NCI-H1694 treated with DMSO at 0.1 percent for 48 hours (cell line): ENCODE results near the gene IL10RB.
"Not testable (repeated sequence)": the region's sequence is repeated elsewhere in the genome, so short reads cannot be mapped to it uniquely, and the experiment has no call there.

Source experiments
- DNase-seq: peaks from one replicate; lab custom pipeline; 2025; lab: John Stamatoyannopoulos, UW

Gene IL10RB

DNA sequence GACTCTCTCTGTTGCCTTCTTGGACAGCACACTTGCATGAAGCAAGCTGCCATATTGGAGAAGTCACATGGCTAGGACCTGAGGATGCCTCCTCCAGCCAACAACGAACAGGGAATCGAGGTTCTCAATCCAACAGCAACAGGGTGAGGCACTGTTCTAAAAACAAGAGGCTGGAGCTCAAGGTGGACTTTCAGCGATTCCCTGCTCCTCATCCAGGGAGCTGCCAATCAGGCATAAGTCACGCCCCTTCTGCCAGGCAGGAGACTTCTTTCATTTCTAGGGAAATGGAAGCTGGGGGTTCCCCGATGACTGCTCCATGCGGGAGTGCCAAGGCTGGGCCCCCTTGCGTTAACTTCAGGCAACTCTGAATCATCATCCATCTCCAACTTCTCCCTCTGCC, 35.9 kb downstream of the IL10RB start:
- no peak for DNase-seq

DNA sequence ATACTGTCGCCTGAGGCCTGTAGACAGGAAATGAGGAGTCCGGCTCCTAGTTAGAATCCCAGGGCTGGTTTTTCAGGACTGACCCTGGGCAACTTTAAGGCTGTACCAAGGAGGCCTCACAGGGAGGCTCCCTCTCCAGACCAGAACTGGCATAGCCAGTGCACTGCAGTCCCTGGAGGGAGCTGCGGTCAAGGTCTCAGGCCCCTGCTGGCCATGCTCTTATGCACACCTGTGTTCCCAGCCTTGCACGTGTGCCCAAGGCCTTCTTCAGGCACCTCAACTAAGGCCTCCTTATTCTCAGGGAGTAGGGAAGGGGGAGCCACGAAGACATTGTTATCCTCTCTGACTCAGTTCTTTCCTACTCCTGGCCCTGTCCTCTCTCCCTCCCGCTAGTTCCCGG, 36.6 kb downstream of the IL10RB start:
- no peak for DNase-seq

DNA sequence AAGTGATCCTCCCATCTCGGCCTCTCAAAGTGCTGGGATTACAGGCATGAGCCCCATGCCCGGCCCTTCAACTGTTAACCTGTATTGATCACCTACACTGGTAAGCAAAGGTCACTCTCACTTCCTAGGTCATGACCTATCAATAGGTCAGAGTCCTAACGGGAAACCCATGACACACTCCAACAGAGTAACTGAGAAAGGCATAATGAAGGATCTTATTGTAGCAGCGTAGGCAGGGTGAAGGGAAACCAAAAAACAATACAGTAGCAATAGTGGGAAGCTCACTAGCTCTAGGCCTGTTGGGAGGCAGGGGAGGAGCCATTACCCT, 39.1 kb downstream of the IL10RB start:
- no peak for DNase-seq

DNA sequence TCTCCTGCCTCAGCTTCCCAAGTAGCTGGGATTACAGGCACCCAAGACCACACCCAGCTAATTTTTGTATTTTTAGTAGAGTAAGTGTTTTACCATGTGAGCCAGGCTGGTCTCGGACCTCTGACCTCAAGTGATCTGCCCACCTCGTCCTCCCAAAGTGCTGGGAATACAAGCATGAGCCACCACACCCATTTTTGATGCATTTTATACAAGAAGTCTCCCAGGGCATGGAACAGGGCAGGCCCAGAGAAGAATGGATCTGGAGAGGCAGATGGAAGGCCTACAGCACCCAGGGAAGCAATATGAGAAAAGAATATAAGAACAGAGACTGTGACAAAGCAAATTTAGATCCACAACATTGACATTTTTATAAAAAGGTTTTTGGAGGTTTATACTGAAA, 39.8 kb downstream of the IL10RB start:
- no peak for DNase-seq

DNA sequence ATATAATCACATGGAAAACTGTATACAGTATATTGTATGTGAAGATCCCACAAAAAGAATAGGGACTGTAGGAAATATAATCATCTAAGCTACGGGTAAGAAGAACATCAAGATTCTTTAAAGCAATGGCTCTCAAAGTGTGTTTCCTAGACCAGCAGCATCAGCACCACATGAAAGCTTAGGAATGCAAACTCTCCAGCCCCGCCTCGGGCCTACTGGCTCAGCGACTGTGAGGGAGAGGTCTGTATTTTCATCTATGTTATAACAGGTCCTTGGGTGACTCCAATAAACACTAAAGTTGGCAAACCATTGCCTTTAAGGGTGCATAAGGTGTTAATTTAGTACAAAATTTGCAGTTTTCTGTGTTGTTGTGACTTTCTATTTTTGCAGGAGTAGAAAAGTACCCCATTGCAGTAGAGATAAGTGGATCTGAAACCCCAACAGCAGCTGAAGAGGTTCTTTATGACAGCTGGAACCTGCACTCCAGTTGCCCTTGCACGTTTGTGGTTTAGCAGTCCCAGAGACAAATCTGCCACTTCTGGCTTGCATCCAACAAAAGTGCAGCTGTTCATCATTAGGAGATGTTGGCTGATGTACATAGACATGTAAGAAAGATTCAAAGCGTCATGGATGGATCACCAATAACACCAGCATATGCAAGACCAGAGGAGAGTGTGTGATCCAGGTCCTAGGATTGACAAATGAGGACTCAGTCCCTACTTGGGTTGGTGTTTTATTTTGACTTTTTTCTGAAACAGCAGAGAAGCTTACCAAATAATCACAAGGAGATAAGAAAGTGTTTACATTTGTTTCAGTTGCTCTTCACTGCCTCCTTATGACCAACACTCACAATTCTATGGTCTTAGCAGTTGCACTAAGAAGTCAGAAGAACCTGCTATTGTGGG, 42.7 kb downstream of the IL10RB start:
- DNase-seq = peak; percentile 98

DNA sequence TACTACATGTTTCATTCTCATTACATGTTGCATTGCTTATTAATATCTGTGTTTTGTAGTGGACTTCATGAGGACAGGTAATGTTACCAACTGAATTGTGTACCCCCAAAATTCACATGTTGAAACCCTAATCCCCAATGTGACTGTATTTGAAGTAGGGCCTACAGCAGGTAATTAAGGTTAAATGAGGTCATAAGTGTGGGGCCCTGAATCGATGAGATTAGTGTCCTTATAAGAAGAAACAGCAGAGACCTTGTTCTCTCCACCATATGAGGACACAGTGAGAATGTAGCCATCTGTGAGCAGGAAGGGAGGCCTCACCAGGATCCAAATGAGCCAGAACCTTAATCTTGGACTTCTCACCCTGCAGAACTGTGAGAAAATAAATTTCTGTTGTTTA, 43.6 kb downstream of the IL10RB start:
- no peak for DNase-seq

DNA sequence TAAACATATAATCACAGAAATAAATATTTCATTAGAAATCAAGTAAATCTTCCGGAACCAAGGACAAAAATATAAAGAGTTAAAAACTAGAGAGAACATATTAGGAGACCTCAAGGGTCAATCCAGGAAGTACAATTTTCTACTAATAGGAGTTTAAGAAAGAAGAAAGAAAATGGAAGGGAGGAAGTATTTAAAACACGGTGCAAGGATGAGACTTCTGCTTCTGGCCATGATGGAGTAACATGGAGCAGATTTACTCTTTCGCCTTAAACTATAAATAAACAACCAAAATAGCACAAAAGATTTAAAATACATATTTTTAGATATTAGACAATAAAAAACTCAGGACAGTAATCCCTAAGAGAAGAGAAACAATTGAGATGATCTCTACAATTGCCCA, 46.0 kb downstream of the IL10RB start:
- no peak for DNase-seq

DNA sequence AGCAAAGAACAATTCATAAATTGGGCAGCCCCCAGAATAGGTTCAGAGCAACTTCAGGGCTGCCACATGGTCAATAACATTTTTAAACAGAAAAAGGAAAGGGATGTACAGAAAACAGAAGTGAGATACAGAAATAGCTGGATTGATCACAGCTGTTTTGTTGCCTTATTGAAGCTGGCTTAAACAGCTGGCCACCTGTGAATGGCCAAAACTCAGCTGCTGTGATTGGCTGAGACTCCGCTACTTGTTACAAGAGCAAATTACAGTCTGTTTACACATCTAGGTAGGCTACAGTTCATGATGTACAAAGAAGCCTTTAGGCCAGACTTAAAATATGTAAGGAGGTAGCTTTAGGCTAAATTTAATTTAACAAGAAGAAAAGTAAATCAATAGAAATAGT, 47.0 kb downstream of the IL10RB start:
- no peak for DNase-seq

DNA sequence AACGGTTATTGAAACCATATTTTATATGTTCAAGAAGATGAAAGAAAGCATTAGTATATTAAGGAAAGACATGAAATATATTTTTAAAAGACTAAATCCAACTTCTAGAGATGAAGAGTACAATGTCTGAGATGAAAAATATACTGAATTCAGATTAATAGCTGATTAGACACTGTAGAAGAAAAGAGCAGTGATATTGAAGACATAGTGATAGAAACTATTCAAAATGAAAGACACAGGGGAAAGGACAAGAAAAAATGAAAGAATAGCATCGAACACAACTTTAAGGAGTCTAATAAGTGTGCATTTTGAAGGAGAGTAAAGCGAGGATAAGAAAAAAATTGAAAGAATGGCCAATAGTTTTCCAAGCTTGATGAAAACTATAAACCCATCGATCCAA, 47.4 kb downstream of the IL10RB start:
- no peak for DNase-seq

DNA sequence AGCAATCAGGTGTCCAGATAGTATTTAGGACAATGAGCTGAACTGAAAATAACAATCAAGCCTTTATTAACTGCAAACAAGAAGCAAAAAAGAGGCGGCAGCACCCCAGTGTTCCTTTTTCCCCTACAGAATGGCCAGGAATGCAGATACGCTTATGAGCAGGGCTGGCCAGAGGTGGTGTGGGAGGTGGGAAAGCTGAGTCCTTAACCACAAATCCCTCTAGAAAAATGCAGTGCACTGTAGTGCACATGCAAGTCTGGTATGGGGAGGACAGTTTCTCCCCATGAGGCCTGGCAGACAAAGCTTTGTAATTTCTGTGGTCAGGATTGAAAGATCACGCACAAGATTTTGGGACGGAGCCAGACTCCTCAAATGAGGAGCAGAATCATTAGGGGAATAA, 47.9 kb downstream of the IL10RB start:
- no peak for DNase-seq

DNA sequence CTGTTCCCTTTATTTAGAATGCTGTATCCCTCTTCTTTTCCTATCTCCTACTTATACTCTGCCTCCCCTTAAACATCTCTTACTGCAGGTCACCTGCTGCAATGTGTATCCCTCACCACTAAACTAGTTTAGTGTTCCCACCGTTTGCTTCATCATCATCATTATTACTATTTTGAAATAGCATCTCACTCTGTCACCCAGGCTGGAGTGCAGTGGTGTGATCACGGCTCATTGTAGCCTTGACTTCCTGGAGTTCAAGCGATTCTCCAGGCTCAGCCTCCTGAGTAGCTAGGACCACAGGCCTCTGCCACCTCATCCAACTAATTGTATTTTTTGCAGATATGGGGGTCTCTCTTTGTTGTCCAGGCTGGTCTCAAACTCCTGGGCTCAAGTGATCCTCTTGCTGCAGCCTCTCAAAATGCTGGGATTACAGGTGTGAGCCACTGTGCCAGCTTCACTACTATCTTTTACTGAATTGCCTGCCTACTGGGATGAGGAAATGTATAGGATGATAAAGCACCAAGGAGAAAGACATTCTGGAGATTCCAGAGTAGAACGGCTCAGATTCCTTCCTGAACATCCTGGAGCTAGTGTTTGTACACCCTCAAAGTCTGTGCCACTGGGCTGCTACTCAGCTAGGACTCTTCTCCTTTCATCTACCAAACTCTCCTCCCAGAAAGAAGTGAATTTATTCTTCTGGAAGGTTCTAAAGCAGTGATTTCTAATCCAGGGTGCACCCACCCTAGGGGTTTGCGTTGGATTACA, 50.0 kb downstream of the IL10RB start:
- DNase-seq = no peak

DNA sequence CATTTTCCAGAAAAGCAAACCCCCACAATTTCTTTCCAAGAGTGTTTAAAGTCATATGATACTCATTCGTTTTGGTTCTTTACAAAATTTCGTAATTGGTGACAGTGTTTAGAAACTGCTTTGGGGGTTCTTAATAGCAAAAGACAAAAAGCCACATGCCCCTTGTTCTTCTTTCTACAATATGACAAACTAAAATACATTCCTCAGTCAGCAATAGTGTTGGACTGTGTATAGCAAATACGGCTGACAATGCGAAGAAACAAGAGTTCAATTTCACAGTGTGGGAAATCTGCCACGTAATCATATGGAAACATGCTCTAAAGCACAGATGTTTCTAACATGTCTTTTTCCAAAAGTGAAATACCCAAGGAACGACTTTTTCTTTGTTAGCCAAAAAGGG, 51.0 kb downstream of the IL10RB start:
- DNase-seq = no peak

DNA sequence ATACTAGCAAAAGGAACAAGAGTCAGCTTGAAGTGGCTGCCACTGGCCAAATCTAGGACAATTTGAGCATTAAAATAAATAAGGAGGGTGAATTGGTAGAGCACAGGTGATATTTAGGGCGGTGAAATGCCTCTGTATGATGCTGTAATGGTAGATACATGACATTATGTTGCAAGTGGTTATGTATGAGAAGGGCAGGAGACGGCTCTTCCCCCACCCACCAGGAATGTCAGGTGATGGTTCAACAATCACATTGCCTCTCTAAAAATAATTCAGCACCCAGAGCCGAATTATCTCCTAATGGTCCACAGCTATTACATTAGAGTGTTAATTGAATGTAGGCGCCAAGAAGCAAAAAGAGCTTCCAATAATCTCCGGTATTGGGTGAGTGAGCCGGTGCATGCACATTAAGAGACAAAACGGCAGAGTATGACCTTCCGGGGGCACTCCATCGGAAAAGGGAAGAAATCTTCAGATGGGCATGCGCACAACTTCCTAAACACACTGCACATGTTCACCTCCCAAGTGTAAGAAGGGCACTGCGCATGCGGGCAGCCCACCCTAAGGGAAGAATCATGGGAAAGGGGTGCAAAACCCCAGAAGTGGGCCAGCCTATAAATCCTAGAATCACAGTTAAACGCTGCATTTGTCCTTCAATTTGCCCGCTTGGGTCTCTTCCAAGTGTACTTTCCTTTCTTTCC, 51.8 kb downstream of the IL10RB start:
- no peak for DNase-seq

DNA sequence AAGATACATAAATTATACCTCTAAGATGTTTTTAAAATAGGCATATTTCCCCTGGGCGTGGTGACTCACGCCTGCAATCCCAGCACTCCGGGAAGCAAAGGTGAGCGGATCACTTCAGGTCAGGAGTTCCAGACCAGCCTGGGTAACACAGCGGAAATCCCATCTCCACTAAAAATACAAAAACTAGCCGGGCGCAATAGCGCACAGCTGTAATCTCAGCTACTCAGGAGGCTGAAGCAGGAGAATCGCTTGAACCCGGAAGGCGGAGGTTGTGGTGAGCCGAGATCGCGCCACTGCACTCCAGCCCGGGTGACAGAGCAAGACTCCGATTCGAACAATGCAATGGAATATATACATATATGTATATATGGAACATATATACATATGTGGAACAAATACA, 54.8 kb downstream of the IL10RB start:
- not testable (repeated sequence) for DNase-seq

DNA sequence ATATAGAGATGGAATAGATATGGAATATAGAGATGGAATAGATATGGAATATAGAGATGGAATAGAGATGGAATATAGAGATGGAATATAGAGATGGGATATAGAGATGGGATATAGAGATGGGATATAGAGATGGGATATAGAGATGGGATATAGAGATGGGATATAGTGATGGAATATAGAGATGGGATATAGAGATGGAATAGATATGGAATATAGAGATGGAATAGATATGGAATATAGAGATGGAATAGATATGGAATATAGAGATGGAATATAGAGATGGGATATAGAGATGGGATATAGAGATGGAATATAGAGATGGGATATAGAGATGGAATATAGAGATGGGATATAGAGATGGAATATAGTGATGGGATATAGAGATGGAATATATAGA, 57.4 kb downstream of the IL10RB start:
- DNase-seq = not testable (repeated sequence)

DNA sequence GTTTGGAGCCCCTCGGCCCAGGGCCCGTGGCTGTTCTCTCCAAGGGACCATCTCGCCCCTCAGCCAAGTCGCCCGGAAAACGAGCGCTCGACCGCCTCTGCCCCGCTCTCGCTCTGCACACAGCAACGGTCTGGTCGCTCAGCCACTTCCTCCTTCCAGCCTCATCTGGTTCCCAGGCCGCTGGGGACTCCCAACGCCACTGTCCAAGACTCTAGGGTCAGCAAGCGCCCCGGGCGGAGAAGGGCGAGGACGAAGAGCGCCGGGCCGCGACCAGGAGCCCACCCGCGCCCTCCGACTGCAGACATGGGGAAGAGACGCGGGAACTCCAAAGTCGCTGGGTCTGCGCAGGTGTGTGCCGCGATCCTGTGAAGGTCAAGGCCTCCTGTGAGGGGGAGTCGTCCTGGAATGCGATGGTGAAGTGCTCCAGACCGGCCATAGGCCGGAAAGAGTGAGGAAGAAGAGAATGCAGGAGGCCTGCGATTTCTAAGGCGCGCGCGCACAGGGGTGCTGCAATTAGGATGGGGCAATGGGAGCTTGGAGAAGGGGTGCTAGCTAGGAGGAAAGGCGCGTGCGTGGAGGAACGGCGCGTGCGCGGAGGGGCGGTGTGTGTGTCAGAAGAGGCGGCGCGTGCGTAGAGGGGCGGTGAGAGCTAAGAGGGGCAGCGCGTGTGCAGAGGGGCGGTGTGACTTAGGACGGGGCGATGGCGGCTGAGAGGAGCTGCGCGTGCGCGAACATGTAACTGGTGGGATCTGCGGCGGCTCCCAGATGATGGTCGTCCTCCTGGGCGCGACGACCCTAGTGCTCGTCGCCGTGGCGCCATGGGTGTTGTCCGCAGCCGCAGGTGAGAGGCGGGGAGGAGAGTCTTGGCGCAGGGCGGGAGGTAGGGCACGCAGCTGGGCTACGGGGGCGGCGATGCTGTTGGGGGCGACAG, 58.4 kb downstream of the IL10RB start, which contains the start of gene IFNAR1:
IFNAR1 (plus strand) TSS at position 680 of the 931 bp plus-strand sequence; CDS start at position 766, 86 bp downstream.
- DNase-seq = peak; percentile 99

DNA sequence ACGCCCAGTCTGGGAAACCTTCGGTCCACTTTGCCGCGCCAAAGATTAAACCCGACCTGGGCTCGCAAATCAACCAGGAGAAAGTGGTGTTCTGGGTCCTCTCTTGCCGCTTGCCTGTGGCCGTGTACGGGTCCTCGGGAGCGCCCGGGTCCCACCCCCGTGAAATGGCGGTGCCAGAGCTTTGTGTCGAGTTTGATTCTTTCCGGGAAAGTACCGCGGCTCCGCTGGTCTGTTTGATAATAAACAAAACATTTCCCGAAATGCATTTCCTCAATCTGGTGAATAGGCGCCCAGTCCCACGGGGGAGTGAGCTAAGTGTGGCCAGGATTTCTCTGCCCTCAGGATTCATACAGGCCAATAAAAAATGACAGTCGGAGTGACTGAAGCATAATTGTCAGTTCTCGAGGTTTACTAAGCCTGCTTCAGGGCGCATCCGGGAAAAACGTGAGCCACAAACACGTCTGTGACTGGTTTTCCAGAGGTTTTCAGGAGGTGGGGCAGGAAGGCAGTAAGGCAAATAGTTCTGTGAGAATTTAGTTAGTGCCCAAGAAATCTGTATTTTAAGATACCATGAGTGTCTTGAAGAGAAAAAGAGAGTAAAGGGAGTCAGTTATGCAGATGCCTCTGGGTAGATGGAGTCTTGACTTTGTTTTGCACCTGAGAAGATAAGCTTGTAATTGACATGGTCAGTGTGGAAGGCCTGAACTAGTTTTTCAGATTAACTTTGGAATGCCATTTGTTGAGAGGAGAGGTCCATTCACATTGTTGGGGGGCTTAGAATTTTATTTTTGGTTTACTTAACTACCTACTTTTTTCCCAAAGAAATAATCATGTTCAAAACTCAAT, 59.3 kb downstream of the IL10RB start:
- DNase-seq = peak; percentile 49

DNA sequence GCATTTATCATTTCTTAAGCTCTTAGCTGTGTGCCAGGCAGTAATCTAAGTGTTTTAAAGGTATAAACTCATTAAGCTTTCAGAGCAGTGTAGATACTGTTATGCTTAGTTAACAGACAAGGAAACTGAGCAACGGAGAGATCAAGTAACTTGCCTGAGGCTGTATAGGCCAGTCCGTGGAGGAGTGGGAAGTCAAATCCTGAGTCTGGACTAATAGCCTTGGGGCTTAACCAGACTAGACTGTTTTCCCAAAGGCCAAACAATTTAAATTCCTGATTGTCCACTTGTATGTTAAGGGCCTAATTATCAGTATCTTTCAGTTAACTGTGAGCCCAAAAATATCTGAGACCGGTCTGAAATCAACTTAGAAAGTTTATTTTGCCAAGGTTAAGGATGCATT, 61.2 kb downstream of the IL10RB start:
- no peak for DNase-seq

DNA sequence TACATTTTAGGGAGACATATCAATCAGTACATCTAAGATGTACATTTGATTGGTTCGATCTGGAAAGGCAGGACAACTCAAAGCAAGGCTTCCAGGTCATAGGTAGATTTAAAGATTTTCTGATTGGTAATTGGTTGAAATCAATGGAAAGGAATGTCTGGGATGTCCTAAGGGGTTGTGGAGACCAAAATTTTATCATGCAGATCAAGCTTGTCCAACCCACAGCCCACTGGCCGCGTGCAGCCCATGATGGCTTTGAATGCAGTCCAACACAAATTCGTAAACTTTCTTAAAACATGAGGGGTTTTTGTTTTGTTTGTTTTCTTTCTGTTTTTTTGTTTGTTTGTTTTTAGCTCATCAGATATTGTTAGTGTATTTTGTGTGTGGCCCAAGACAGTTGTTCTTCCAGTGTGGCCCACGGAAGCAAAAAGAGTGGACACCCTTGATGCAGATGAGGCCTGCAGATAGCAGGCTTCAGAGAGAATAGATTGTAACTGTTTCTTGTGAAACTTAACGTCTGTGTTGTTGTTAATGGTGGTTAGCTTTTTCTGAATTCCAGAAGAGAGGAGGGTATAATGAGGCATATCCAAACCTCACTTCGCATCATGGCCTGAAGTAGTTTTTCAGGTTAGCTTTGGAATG, 61.7 kb downstream of the IL10RB start:
- no peak for DNase-seq

DNA sequence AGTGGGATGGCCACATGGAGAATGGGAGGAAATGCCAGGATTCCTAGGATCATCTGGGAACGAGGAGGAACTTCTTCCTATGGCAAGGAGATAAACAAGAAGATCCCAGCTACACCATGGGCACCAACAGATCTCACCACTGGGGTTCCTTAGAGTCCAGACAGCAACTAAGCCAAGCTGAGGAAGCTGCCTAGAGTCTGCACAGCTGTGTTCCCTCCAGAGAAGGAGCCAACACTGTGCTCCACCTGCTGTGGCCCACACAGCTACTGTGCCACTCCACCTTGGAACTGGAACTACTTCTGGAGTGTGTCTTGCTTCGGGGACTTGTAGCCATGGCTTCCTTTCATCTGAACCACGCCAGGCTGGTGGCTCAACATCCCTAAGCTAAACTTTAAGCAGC, 64.6 kb downstream of the IL10RB start:
- DNase-seq = no peak
